GM19099 (cell line): ENCODE data around the gene VPS37C.
A peak's percentile ranks its signal among the peaks of the same experiment; 100 is the strongest.

Experiments
- POLR2A ChIP-seq: IDR thresholded peaks from 3 replicates; pipeline ENCODE4 v1.6.1; 2011; ENCODE audit warnings: low read depth; ENCODE audit not compliant: insufficient read length; ENCODE audit errors: extremely low read depth

Gene VPS37C

GRCh38 chr11:61160487-61161189, 588 bp downstream of the VPS37C start:
- peak; percentile 28 for TF ChIP-seq POLR2A

- TF ChIP-seq POLR2A = no peak
Measured at GRCh38 chr11:61158691-61159381, 2.4 kb downstream of the VPS37C start.

GRCh38 chr11:61157743-61158142, 3.5 kb downstream of the VPS37C start:
- no peak for TF ChIP-seq POLR2A

GRCh38 chr11:61155741-61156140, 5.5 kb downstream of the VPS37C start:
- no peak for TF ChIP-seq POLR2A

- TF ChIP-seq POLR2A = no peak
Measured at GRCh38 chr11:61155312-61155711, 5.9 kb downstream of the VPS37C start.

- TF ChIP-seq POLR2A = no peak
Measured at GRCh38 chr11:61154528-61154927, 6.7 kb downstream of the VPS37C start.

- no peak for TF ChIP-seq POLR2A
Measured at GRCh38 chr11:61153593-61154095, 7.6 kb downstream of the VPS37C start.

- TF ChIP-seq POLR2A = no peak
Measured at GRCh38 chr11:61152816-61153592, 8.2 kb downstream of the VPS37C start.

GRCh38 chr11:61151545-61152252, 9.5 kb downstream of the VPS37C start:
- TF ChIP-seq POLR2A = no peak

GRCh38 chr11:61150706-61151544, 10.3 kb downstream of the VPS37C start:
- no peak for TF ChIP-seq POLR2A

- TF ChIP-seq POLR2A = no peak
Measured at GRCh38 chr11:61149624-61150615, 11.3 kb downstream of the VPS37C start.

GRCh38 chr11:61147791-61148620, 13.2 kb downstream of the VPS37C start:
- TF ChIP-seq POLR2A = no peak

GRCh38 chr11:61147271-61147670, 14.0 kb downstream of the VPS37C start:
- no peak for TF ChIP-seq POLR2A

GRCh38 chr11:61146416-61146815, 14.8 kb downstream of the VPS37C start:
- no peak for TF ChIP-seq POLR2A
